Epithelial cell of esophagus (primary cell): ENCODE data around the gene DNASE1L3.
"Not testable (repeated sequence)": the region's sequence is repeated elsewhere in the genome, so short reads cannot be mapped to it uniquely, and the experiment has no call there.

Experiments
- DNase-seq: peaks from one replicate; pipeline ENCODE4 v3.0.0; 2010; ENCODE audit warnings: low read depth
- H3K4me3 ChIP-seq: 2 replicates; pipeline ENCODE4 v1.5.1; 2011; ENCODE audit warnings: mild to moderate bottlenecking, low read length, control low read depth
- TF ChIP-seq, protein P1 (sequence below): IDR thresholded peaks from 2 replicates; pipeline ENCODE4 v1.5.1; 2011; ENCODE audit warnings: low read depth, mild to moderate bottlenecking, low read length, control low read depth, inconsistent platforms; ENCODE audit not compliant: insufficient read depth; ENCODE audit errors: missing control alignments

DNASE1L3 gene

DNA sequence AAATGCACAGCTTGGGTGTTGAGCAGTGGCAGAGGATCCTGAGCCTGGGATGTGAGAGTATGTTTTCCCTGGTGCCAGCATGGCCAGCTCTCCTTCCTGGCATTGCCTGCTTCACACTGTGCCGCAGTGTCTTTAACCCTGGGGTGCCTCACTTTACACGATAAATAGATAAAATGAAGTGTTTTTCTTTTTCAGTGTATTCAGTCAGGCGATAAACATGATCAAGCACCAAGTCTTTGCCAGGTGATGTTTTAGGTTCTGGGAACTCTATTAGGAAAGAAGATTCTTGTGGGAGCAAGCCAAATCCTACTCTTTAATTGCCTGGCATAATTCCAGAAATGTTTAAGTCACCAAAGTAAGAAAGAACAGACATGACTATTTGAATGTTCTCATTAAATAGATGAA lies 40.9 kb upstream of the DNASE1L3 start:
- no peak overlapping the region for H3K4me3 ChIP-seq
- no peak for DNase-seq
- TF ChIP-seq, protein P1, sequence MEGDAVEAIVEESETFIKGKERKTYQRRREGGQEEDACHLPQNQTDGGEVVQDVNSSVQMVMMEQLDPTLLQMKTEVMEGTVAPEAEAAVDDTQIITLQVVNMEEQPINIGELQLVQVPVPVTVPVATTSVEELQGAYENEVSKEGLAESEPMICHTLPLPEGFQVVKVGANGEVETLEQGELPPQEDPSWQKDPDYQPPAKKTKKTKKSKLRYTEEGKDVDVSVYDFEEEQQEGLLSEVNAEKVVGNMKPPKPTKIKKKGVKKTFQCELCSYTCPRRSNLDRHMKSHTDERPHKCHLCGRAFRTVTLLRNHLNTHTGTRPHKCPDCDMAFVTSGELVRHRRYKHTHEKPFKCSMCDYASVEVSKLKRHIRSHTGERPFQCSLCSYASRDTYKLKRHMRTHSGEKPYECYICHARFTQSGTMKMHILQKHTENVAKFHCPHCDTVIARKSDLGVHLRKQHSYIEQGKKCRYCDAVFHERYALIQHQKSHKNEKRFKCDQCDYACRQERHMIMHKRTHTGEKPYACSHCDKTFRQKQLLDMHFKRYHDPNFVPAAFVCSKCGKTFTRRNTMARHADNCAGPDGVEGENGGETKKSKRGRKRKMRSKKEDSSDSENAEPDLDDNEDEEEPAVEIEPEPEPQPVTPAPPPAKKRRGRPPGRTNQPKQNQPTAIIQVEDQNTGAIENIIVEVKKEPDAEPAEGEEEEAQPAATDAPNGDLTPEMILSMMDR, result no peak

DNA sequence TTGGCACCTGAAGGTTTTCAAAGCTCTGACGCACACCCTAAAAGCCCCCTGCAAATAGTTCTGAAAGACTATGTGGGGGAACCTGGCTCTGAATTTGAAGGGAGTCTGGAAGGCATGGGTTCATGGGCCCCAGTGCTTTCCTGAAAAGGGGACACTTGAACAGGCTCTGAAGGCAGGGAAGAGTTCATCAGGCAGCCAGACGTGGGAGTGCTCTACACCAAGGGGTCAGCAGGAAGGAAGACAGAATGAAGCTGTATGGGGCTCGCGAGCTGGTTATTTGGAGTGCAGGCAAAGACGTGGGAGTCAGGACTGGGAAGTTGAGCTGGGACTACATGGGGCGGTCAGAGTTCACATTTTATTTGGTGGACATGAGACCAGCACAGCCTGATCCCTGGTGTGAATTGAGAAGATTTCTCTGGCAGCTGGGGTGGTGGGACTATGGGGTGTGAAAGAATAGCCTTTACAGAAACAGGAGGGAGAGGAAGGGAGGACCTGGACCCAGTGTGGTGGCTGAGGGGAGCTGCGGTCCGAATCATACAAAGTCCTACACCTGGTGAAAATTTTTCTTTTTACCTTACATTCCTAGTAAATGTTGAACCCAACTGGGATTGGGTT lies 39.4 kb upstream of the DNASE1L3 start:
- no peak overlapping the region for H3K4me3 ChIP-seq
- DNase-seq, result no peak
- TF ChIP-seq, protein P1, result no peak

DNA sequence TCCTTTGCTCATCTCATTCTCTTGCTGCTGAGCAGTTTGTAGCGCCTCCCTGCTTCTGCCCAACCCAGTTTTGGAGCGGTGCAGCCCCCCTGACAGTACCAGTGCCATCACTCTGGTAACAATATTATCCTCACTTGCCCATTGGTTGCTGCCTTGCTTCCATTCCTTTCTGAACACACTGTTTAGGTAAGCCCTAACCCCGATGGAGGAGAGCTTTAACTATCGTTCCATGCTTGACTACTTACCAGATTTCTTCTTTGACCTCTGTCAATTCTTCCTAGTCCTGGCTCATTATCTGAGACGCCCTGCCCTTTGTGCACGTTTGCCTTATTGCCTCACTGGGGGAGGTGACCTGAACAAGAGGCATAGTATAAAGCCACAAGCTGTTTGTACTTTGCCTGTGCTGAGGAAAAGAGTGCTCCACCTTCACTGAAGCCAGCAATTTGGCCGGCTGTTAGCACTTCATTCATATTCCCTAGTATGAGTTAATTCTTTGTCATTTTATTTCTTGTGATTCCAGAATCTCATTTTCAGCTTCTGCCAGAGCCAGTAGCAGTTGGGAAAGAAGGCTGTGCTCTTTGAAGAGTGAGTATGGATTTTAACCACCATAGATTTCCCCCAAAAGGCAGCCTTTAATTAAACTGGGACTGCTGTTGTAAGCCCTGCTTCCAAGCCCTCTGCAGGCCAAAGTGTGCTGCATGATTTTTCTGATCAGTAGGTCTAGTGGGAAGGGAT lies 38.8 kb upstream of the DNASE1L3 start:
- no peak overlapping the region for H3K4me3 ChIP-seq
- DNase-seq, result no peak
- TF ChIP-seq, protein P1, result peak; percentile 24

DNA sequence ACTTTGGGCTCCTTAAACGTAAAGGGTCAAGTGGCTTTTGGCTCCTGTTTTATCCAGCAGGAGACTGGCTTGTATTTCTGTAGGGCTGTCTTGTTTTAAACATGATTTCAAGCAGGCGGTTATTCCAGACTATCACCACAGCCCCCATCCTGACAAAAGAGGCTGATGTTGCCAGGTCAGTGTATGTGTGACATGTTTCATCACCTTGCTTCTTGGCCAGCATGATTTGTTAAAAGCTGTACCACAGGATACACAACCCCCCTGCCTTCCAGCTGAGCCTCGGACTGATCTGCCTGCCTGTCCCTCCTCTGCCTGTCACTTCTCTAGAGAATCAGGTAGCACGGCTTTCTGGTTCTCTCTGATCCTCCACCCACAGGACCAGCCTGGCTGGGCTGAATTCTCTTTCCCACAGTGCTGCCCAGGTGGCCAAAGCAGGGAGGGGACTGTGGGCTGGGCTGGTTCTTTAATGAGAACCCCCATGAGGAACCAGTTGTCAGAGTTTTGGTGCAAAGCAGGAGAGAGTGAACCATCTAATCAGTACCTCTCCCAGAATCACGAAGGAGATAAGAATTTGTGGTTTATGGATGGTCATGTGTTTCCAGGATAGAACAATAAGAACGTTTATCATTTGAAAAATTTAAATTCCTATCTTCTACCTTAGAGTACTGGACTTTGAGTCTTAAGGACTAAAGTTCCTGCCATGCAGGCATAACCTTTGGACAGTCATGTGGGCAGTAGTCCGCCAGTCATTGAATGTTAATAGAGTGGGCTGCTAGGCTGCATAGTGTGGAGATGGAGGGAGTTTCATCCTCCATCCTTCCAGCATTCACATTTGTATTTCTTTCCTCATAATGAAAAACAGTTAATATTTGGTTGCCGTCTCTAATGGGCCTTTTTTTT lies 35.6 kb upstream of the DNASE1L3 start:
- TF ChIP-seq, protein P1, result no peak
- no peak overlapping the region for H3K4me3 ChIP-seq

DNA sequence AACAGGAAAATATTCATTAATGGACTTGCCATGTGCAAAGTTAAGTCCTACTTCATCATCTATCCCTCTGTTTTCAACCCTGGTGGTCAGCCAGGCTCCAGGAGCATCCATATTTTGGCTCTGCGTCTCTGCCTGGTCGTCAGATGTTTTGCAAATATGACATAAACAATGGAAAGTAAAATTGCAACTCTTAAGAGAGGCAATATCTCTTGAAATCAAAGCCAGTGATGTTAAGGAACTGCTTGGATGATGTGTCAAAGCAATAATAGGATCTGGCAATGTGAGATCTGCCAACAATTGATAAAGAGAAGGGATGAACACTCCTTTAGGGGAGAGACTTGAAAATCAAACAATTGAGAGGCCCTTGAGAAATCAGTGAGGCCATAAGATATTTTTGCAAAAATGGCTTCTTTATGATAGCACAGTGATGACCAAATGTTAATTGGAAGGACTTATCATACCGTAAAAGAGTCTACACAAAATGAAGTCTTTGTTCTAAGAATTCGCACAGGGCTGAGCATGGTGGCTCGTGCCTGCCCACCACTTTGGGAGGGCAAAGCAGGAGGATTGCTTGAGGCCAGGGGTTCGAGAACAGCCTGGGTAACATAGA lies 33.3 kb upstream of the DNASE1L3 start:
- TF ChIP-seq, protein P1, result no peak
- no peak for DNase-seq
- no peak overlapping the region for H3K4me3 ChIP-seq

More for the DNA sequence above, 35.6 kb upstream of the DNASE1L3 start:
- no peak for DNase-seq

DNA sequence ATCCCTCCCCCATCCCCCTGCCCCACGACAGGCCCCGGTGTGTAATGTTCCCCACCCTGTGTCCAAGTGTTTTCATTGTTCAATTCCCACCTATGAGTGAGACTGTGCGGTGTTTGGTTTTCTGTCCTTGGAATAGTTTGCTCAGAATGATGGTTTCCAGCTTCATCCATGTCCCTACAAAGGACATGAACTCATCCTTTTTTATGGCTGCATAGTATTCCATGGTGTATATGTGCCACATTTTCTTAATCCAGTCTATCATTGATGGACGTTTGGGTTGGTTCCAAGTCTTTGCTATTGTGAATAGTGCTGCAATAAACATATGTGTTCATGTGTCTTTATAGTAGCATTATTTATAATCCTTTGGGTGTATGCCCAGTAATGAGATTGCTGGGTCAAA lies 32.1 kb upstream of the DNASE1L3 start:
- DNase-seq, H3K4me3 ChIP-seq: not testable (repeated sequence)

DNA sequence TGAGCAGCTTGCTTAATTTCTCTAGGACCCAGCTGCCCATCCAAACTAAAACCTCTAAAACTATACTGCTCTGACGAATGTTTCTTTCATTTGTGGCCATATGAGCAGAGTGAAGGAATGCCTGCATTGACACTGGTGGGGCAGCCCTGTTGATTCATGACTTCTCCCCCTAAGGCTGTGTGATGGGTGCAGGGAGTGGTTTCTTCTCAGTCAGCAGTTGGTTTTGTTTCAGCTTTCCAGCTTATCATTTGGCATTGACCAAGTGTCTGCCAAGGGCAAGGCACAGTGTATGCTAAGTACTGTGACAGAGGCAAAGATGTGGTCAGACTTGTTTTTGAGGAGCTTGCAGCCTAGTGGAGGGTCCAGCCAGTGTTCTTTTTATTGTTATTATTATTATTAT lies 31.6 kb upstream of the DNASE1L3 start:
- no peak overlapping the region for H3K4me3 ChIP-seq
- DNase-seq, result peak; percentile 69
- TF ChIP-seq, protein P1, result no peak
